Type B pancreatic cell (in vitro differentiated cells): ENCODE data around the gene TTC6. TPM values are rescaled to one million over a fixed set of nuclear protein-coding genes. Genes with fewer than 3 reads are reported as not detected.

Experiments used
- DNase-seq: peaks from one replicate; pipeline ENCODE4 v3.0.0; 2021; ENCODE audit warnings: mixed read lengths; ENCODE audit not compliant: unreplicated experiment; ENCODE audit errors: extremely low spot score
- H3K27ac Mint-ChIP-seq: 2 replicates; pipeline ENCODE4 v1.8.0; 2021; ENCODE audit warnings: mild to moderate bottlenecking, mixed read lengths
- H3K27me3 Mint-ChIP-seq: 2 replicates; pipeline ENCODE4 v1.8.0; 2021; ENCODE audit warnings: mixed read lengths
- H3K36me3 Mint-ChIP-seq: 2 replicates; pipeline ENCODE4 v1.8.0; 2021; ENCODE audit warnings: mixed read lengths
- H3K4me1 Mint-ChIP-seq: one replicate; pipeline ENCODE4 v1.8.0; 2021; ENCODE audit warnings: mixed read lengths; ENCODE audit not compliant: unreplicated experiment
- H3K4me3 Mint-ChIP-seq: 2 replicates; pipeline ENCODE4 v1.8.0; 2021; ENCODE audit warnings: mild to moderate bottlenecking, mixed read lengths
- H3K9me3 Mint-ChIP-seq: 2 replicates; pipeline ENCODE4 v1.8.0; 2021; ENCODE audit warnings: mixed read lengths
- total RNA-seq: library from RNA; stranded (reverse); gene quantifications from 2 replicates; pipeline ENCODE4 v1.2.1, GENCODE V29; 2021; ENCODE audit warnings: low replicate concordance
- TF ChIP-seq, protein P1 (sequence below): fragments of 200-600 bp; sonication (generic); conservative IDR thresholded peaks from 2 replicates; pipeline ENCODE4 v1.5.0; 2021; ENCODE audit warnings: antibody characterized with exemption, mild to moderate bottlenecking

The TTC6 gene
- total RNA-seq, 1 donor from 2014 or later = 4.6 TPM

DNA sequence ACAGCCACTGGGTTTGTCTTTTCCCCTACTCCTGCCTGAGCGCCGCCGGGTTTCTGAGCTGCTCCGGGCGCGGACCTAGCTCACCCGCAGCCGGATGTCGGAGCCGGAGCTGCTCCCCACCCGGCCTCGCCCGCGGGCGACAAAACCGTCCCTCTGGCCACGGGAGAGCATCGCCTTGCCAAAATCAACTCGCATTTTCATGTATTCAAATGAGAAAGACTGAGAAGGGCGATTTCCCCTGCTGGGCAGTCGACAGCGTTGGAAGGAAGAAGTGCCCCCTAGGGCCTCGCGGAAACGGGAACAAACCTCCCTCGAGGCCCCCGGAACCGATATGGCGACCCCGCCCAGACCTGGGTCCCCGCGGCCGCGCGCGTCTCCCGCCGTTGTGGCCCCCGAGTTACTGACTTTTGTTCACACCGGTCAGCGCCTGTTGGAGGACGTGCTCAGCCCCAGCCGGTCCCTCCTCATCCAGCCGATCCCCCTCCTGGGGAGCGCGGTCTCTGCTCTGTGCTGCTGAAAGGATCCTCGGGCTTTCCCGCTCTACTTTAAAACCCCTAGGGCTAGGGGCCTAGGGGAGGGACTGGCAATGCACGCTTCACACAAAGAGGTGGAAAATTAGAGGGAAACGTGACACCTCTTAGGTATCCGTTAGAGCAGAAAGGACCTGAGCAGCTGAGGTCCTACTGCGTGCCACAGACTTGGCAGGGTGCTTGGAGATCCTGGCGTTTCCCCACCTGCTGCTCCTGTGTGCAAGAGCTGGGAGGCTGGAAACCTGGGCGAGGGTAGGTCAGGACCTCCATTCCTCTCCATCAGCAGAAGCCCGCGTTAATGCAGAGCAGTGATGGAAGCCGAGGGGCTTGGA, 4.3 kb downstream of the TTC6 start:
- H3K27me3 Mint-ChIP-seq = peaks cover 93% of the 10 kb centered on the region

DNA sequence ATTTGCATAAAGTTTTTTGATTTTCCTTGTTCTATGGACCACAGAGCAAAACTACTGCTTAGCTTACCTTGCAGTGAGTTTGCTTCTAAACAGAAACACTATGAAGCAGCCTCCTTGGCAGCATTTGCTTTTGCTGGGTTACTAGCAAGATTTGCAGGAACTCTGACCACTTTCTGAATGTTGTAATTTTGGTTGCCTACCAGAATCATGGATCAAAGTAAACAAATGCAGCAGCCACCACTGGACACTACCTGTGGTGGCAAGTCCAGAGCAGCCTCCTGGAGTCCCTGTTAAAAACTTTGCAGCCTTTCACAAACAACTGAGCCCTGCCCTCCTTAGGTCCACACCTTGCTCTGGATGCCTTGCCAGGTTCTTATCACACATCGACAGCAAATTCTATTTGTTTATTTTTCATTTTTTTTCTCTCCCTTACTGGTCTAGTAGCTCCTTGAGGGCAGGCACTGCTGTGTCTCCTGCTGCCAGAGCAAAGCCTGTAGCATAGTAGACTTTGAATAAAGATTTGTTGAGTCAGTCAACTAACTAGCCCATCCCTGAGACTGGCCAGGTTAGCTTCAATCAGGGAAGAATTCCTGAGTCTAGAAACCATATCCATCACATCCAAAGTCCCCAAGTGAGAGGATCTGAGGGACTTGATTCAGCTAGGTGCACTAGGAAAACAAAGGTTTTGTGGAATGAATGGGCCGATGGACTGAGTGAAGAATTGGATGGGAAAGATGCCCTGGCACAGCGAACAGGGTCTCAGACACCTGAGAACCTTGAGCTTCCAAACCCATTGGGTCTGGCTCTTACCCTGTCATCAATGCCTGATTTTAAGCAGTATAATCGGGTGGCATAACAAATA, 5.7 kb downstream of the TTC6 start:
- Mint-ChIP-seq H3K4me3 (peak overlapping the region; percentile 67), H3K27me3 (peaks cover 99% of the 10 kb centered on the region), H3K27ac (no peak overlapping the region), H3K4me1 (peaks cover 11% of the 10 kb centered on the region), H3K36me3 (peaks cover 3% of the 10 kb centered on the region), H3K9me3 (no peaks in the 10 kb centered on the region)
- TF ChIP-seq, protein P1, sequence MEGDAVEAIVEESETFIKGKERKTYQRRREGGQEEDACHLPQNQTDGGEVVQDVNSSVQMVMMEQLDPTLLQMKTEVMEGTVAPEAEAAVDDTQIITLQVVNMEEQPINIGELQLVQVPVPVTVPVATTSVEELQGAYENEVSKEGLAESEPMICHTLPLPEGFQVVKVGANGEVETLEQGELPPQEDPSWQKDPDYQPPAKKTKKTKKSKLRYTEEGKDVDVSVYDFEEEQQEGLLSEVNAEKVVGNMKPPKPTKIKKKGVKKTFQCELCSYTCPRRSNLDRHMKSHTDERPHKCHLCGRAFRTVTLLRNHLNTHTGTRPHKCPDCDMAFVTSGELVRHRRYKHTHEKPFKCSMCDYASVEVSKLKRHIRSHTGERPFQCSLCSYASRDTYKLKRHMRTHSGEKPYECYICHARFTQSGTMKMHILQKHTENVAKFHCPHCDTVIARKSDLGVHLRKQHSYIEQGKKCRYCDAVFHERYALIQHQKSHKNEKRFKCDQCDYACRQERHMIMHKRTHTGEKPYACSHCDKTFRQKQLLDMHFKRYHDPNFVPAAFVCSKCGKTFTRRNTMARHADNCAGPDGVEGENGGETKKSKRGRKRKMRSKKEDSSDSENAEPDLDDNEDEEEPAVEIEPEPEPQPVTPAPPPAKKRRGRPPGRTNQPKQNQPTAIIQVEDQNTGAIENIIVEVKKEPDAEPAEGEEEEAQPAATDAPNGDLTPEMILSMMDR = no peak
- no peak for DNase-seq

More for the DNA sequence above, 4.3 kb downstream of the TTC6 start:
- H3K27ac Mint-ChIP-seq = peak overlapping the region; percentile 62
- DNase-seq = no peak
- H3K36me3 Mint-ChIP-seq = peaks cover 3% of the 10 kb centered on the region
- no peaks in the 10 kb centered on the region for H3K9me3 Mint-ChIP-seq
- H3K4me1 Mint-ChIP-seq = peaks cover 14% of the 10 kb centered on the region
- peak overlapping the region; percentile 86 for H3K4me3 Mint-ChIP-seq
- TF ChIP-seq, protein P1 = peak; percentile 32

DNA sequence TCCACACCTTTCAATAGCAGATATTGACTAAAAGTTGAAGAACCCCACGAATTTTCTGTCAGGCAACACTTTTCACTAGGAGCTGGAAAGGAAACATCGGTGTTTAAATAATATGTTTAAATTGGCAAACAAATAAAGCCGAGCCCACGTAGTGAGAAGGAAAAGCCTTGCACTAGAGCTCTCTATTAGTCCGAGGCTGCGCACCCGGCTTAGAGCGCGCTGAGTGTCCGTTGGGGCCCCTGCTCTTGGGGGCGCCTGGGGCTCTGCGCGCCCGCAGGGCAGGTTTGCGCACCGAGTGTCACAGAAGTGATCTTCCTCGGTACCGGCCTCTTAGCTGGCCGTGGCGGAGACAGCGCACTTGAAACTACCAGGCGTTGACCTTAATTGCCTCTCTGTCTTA, 6.4 kb downstream of the TTC6 start:
- Mint-ChIP-seq H3K9me3 (no peaks in the 10 kb centered on the region), H3K4me3 (no peak overlapping the region), H3K4me1 (peaks cover 11% of the 10 kb centered on the region), H3K27ac (no peak overlapping the region), H3K36me3 (peaks cover 3% of the 10 kb centered on the region), H3K27me3 (peaks cover 99% of the 10 kb centered on the region)
- TF ChIP-seq, protein P1 = no peak
- no peak for DNase-seq

DNA sequence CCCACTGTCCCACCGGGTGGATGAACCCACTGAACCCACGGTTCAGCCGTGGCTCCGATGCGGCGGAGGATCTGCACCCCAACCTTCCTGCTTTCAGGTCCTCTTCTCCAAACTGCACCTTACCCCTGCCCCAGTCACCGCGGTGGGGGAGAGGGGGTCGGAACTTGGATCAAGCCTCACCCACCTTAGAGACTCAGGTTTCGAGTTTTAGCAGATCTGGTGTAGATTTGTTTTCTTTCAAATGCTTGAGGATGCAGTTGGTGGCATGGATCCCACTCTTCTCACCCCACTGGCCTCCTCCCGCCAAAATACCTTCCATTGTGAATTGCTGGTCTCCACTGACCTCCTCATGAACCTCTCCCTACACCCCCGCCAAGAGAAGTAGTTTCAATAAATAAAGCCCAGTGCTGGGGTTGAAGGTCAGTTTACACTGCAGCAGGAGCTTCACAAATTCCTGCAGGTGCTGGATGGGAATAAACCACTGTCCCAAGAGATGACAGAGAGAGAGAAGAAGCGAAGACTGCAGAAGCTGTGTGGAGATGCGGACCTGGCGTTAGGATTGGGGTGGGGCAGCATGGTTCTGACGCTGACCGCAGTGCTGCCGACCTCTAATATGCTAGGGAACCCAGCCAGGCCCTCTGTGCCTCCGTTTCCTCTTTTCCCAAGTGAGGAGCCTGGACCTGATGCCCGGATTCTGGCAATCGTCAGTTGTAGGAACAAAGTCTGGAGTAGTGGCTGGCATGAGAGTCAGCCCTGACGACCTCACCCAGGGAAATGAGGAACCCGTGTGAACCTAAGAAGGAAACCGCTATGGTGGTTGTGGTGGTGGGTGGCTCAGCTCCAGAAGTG, 7.4 kb downstream of the TTC6 start:
- no peak for DNase-seq
- Mint-ChIP-seq H3K4me1 (peaks cover 11% of the 10 kb centered on the region), H3K27me3 (peaks cover 96% of the 10 kb centered on the region), H3K27ac (no peak overlapping the region), H3K9me3 (no peaks in the 10 kb centered on the region), H3K4me3 (no peak overlapping the region), H3K36me3 (peaks cover 3% of the 10 kb centered on the region)
- TF ChIP-seq, protein P1 = no peak

DNA sequence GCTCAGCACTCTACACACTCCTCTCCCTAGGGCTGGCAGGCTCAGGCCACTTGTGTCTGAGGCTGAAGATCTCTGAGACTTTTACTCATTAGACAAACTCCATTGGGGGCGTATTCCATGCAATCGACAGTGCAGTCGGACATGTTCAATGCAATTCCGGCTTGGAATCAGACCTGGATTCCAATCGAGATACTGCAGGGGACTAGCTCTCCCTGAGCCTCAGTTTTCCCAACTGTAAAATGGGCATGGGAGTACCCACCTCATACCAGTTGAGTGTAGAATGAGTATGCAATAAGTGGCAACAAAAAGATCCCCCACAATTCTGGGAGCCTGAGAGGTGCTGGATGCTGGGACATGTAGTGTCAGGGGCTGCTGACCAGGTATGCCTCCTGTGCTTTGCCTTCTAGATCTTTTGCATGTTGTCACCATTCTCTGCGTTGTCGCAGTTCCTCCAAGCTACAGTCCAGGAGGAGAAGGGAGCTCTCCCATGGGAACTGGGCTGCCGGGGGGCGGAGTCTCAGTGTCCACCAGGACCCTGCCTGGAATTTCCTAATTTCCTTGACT, 8.3 kb downstream of the TTC6 start:
- Mint-ChIP-seq H3K27ac (no peak overlapping the region), H3K4me3 (no peak overlapping the region), H3K36me3 (peaks cover 3% of the 10 kb centered on the region), H3K9me3 (no peaks in the 10 kb centered on the region), H3K4me1 (peaks cover 11% of the 10 kb centered on the region), H3K27me3 (peaks cover 94% of the 10 kb centered on the region)
- TF ChIP-seq, protein P1 = no peak
- DNase-seq = no peak
